Effector CD8-positive, alpha-beta T cell (primary cell): ENCODE data around the gene XYLB.

Experiments used
- DNase-seq: peaks from one replicate; lab custom pipeline; 2025; lab: John Stamatoyannopoulos, UW

The XYLB gene

GRCh38 chr3:38364721-38365400 is 18.3 kb downstream of the XYLB start:
- no peak for DNase-seq

- no peak for DNase-seq
Observed at GRCh38 chr3:38365469-38366062, 19.0 kb downstream of the XYLB start.

GRCh38 chr3:38366082-38366481 is 19.5 kb downstream of the XYLB start:
- DNase-seq, result no peak

GRCh38 chr3:38367779-38368178 is 21.2 kb downstream of the XYLB start:
- no peak for DNase-seq

- no peak for DNase-seq
Observed at GRCh38 chr3:38368238-38368637, 21.7 kb downstream of the XYLB start.

GRCh38 chr3:38369186-38369585 is 22.6 kb downstream of the XYLB start:
- DNase-seq, result no peak

GRCh38 chr3:38370149-38370548 is 23.6 kb downstream of the XYLB start:
- no peak for DNase-seq

- no peak for DNase-seq
Observed at GRCh38 chr3:38370861-38371260, 24.3 kb downstream of the XYLB start.

- no peak for DNase-seq
Observed at GRCh38 chr3:38371541-38372213, 25.1 kb downstream of the XYLB start.

GRCh38 chr3:38372214-38372601 is 25.6 kb downstream of the XYLB start:
- DNase-seq, result no peak

- DNase-seq, result no peak
Observed at GRCh38 chr3:38374221-38374620, 27.6 kb downstream of the XYLB start.

GRCh38 chr3:38375072-38375471 is 28.5 kb downstream of the XYLB start:
- no peak for DNase-seq

- DNase-seq, result no peak
Observed at GRCh38 chr3:38375488-38376097, 29.0 kb downstream of the XYLB start.

GRCh38 chr3:38376098-38376816 is 29.7 kb downstream of the XYLB start:
- DNase-seq, result no peak

GRCh38 chr3:38379201-38379770 is 32.7 kb downstream of the XYLB start:
- DNase-seq, result no peak

- no peak for DNase-seq
Observed at GRCh38 chr3:38382506-38383080, 36.0 kb downstream of the XYLB start.

- no peak for DNase-seq
Observed at GRCh38 chr3:38383156-38383875, 36.7 kb downstream of the XYLB start.

GRCh38 chr3:38386992-38387750 is 40.6 kb downstream of the XYLB start:
- DNase-seq, result no peak

GRCh38 chr3:38387862-38388261 is 41.3 kb downstream of the XYLB start:
- no peak for DNase-seq

GRCh38 chr3:38392604-38393163 is 46.1 kb downstream of the XYLB start:
- DNase-seq, result no peak
